H1 (cell line): Measurements from ENCODE around the gene TRAPPC2B. TPM values are rescaled to one million over a fixed set of nuclear protein-coding genes. Genes with fewer than 3 reads are reported as not detected.

ENCODE experiments used
- CTCF ChIA-PET: fragments of 300-600 bp; sonication (Branson Sonifier 250); formaldehyde crosslinking; loops from one replicate; lab custom pipeline; 2021; ENCODE audit not compliant: partially characterized antibody; lab: Charles Lee
- POLR2A ChIA-PET: fragments of 300-600 bp; sonication (Branson Sonifier 250); formaldehyde crosslinking; loops from one replicate; lab custom pipeline; 2021; ENCODE audit warnings: inconsistent platforms; ENCODE audit not compliant: partially characterized antibody; lab: Charles Lee
- DNase-seq, 2 experiments: peaks; one replicate each; pipeline versions ENCODE4 v3.0.0 to v3.0.0-alpha.2; 2010 to 2022; ENCODE audit warnings: low spot score in 2 of 2, low read depth in 1 of 2, mixed read lengths in 1 of 2
- FAIRE-seq: peaks from 2 replicates; lab custom pipeline; 2011; peaks lifted over from hg19 to GRCh38; lab: Jason Lieb, UNC
- H2AFZ ChIP-seq: 2 replicates; pipeline ENCODE4 v1.8.1; 2012; ENCODE audit warnings: low read length, inconsistent platforms
- H2AK5ac ChIP-seq: 2 replicates; pipeline ENCODE4 v1.6.1; 2013; ENCODE audit warnings: low read depth, low read length
- H2BK120ac ChIP-seq: replicated peaks from 2 replicates; pipeline ENCODE3; 2013; ENCODE audit warnings: low read depth, low read length, inconsistent platforms
- H2BK12ac ChIP-seq: 2 replicates; pipeline ENCODE4 v1.6.1; 2013; ENCODE audit warnings: low read depth, low read length
- H2BK15ac ChIP-seq: 2 replicates; pipeline ENCODE4 v1.6.1; 2013; ENCODE audit warnings: low read length
- H2BK20ac ChIP-seq: 2 replicates; pipeline ENCODE4 v1.6.1; 2013; ENCODE audit warnings: low read length
- H2BK5ac ChIP-seq: 2 replicates; pipeline ENCODE4 v1.6.1; 2013; ENCODE audit warnings: low read depth, low read length
- H3K14ac ChIP-seq: 2 replicates; pipeline ENCODE4 v1.6.1; 2013; ENCODE audit warnings: inconsistent platforms; ENCODE audit not compliant: insufficient read length
- H3K18ac ChIP-seq: 2 replicates; pipeline ENCODE4 v1.6.1; 2013; ENCODE audit warnings: low read length; ENCODE audit errors: extremely low read depth
- H3K23ac ChIP-seq: 2 replicates; pipeline ENCODE4 v1.6.1; 2013; ENCODE audit warnings: inconsistent platforms; ENCODE audit not compliant: insufficient read length
- H3K23me2 ChIP-seq: 2 replicates; pipeline ENCODE4 v1.6.1; 2013; ENCODE audit warnings: low read depth, low read length
- H3K27ac ChIP-seq: 2 replicates; pipeline ENCODE4 v1.6.1; 2011; ENCODE audit warnings: low read depth, low read length, inconsistent platforms
- H3K27me3 ChIP-seq, 4 experiments: replicated peaks in 1 of 4; 1 replicate in 1 of 4; 2 replicates in 3 of 4; pipeline versions ENCODE4 v1.6.1 to v1.8.1; 2011 to 2013; ENCODE audit warnings: low read length in 3 of 4, mild to moderate bottlenecking in 3 of 4, inconsistent platforms in 2 of 4, mixed read lengths in 2 of 4, moderate library complexity in 1 of 4; ENCODE audit not compliant: control insufficient read depth in 3 of 4, insufficient read depth in 3 of 4; ENCODE audit errors: extremely low read depth in 1 of 4
- H3K36me3 ChIP-seq, 4 experiments: 2 replicates each; pipeline versions ENCODE4 v1.6.1 to v1.8.1; 2011 to 2013; ENCODE audit warnings: mild to moderate bottlenecking in 4 of 4, low read length in 3 of 4, moderate library complexity in 2 of 4, control low read depth in 1 of 4, inconsistent platforms in 1 of 4; ENCODE audit not compliant: insufficient read depth in 4 of 4, control insufficient read depth in 2 of 4
- H3K4ac ChIP-seq: replicated peaks from 2 replicates; pipeline ENCODE3; 2013; ENCODE audit warnings: low read length, low read depth, mixed read lengths, inconsistent platforms; ENCODE audit not compliant: insufficient read length
- H3K4me1 ChIP-seq, 4 experiments: replicated peaks in 1 of 4; 1 replicate in 1 of 4; 2 replicates in 3 of 4; pipeline versions ENCODE4 v1.6.1 to v1.8.1; 2011 to 2013; ENCODE audit warnings: low read length in 3 of 4, inconsistent platforms in 2 of 4, mixed read lengths in 1 of 4; ENCODE audit not compliant: insufficient read depth in 4 of 4, control insufficient read depth in 3 of 4
- H3K4me2 ChIP-seq, 2 experiments: 2 replicates each; pipeline versions ENCODE4 v1.6.1 to v1.8.1; 2011 to 2013; ENCODE audit warnings: low read depth in 2 of 2, low read length in 2 of 2, control low read depth in 1 of 2, inconsistent platforms in 1 of 2, mild to moderate bottlenecking in 1 of 2; ENCODE audit not compliant: insufficient read depth in 1 of 2
- H3K4me3 ChIP-seq, 4 experiments: fragments of 200-600, 300-600 bp in 1 of 4; sonication (generic), shearing (Covaris generic), sonication (Bioruptor Twin) in 1 of 4; 2 replicates each; pipeline versions ENCODE4 v1.5.1 to v1.8.1; 2011 to 2016; ENCODE audit warnings: low read length in 4 of 4, low read depth in 3 of 4, control low read depth in 2 of 4, inconsistent platforms in 2 of 4, mild to moderate bottlenecking in 2 of 4, mixed read lengths in 1 of 4, moderate library complexity in 1 of 4; ENCODE audit not compliant: insufficient read depth in 2 of 4; ENCODE audit errors: extremely low read depth in 1 of 4
- H3K56ac ChIP-seq: replicated peaks from 2 replicates; pipeline ENCODE3; 2013; ENCODE audit warnings: low read depth, mild to moderate bottlenecking, mixed read lengths, low read length, inconsistent platforms; ENCODE audit not compliant: insufficient read length
- H3K79me1 ChIP-seq: 2 replicates; pipeline ENCODE4 v1.6.1; 2013; ENCODE audit warnings: low read depth, low read length, control low read depth
- H3K79me2 ChIP-seq, 2 experiments: 2 replicates each; pipeline versions ENCODE4 v1.6.1 to v1.8.1; 2012 to 2013; ENCODE audit warnings: low read length in 2 of 2, mild to moderate bottlenecking in 2 of 2, inconsistent platforms in 1 of 2; ENCODE audit not compliant: insufficient read depth in 2 of 2, control insufficient read depth in 1 of 2
- H3K9ac ChIP-seq, 4 experiments: replicated peaks in 1 of 4; 1 replicate in 1 of 4; 2 replicates in 3 of 4; pipeline versions ENCODE4 v1.6.1 to v1.8.1; 2011 to 2013; ENCODE audit warnings: low read depth in 3 of 4, low read length in 3 of 4, control low read depth in 2 of 4, mild to moderate bottlenecking in 2 of 4, moderate library complexity in 2 of 4, inconsistent platforms in 1 of 4; ENCODE audit errors: extremely low read depth in 1 of 4
- H3K9me3 ChIP-seq, 2 experiments: 2 replicates each; pipeline versions ENCODE4 v1.6.1 to v1.8.1; 2012 to 2013; ENCODE audit warnings: mild to moderate bottlenecking in 2 of 2, moderate library complexity in 2 of 2, control low read depth in 1 of 2, inconsistent platforms in 1 of 2, low read depth in 1 of 2, low read length in 1 of 2, mixed read lengths in 1 of 2; ENCODE audit not compliant: insufficient read depth in 2 of 2
- H4K20me1 ChIP-seq, 2 experiments: replicated peaks in 1 of 2; 2 replicates each; pipeline versions ENCODE3 to v1.8.1; 2011 to 2013; ENCODE audit warnings: inconsistent platforms in 2 of 2, low read length in 2 of 2, mild to moderate bottlenecking in 1 of 2; ENCODE audit not compliant: insufficient read depth in 2 of 2, control insufficient read depth in 1 of 2
- H4K5ac ChIP-seq: 2 replicates; pipeline ENCODE4 v1.6.1; 2013; ENCODE audit warnings: low read length, low read depth, mixed read lengths, inconsistent platforms; ENCODE audit not compliant: insufficient read length
- H4K8ac ChIP-seq: 2 replicates; pipeline ENCODE4 v1.8.0; 2013; ENCODE audit warnings: mild to moderate bottlenecking, moderate library complexity, low read length, inconsistent platforms; ENCODE audit not compliant: insufficient read depth; ENCODE audit errors: extremely low read depth
- H4K91ac ChIP-seq: replicated peaks from 2 replicates; pipeline ENCODE3; 2013; ENCODE audit warnings: low read length, mixed read lengths, inconsistent platforms; ENCODE audit not compliant: insufficient read length
- BCL11A ChIP-seq, 2 experiments: IDR thresholded peaks; one replicate each; pipeline ENCODE4 v1.6.1; 2011; ENCODE audit warnings: low read depth in 2 of 2, low read length in 2 of 2, mild to moderate bottlenecking in 2 of 2
- FOSL1 ChIP-seq: IDR thresholded peaks from 2 replicates; pipeline ENCODE4 v1.6.1; 2011; ENCODE audit warnings: mild to moderate bottlenecking, low read depth, low read length, moderate library complexity; ENCODE audit not compliant: insufficient read depth
- JUN ChIP-seq: IDR thresholded peaks from 2 replicates; pipeline ENCODE4 v1.6.1; 2011; ENCODE audit warnings: low read depth, mild to moderate bottlenecking, improper control_type of control experiment, low read length
- NRF1 ChIP-seq: IDR thresholded peaks from 2 replicates; pipeline ENCODE4 v1.6.1; 2011; ENCODE audit warnings: mild to moderate bottlenecking, low read depth, low read length, improper control_type of control experiment
- RAD21 ChIP-seq, 2 experiments: IDR thresholded peaks in 1 of 2; conservative IDR thresholded peaks in 1 of 2; 2 replicates each; pipeline ENCODE4 v1.6.1; 2011; ENCODE audit warnings: low read depth in 2 of 2, low read length in 2 of 2, improper control_type of control experiment in 1 of 2, inconsistent platforms in 1 of 2, mild to moderate bottlenecking in 1 of 2, moderate library complexity in 1 of 2
- RBBP5 ChIP-seq: IDR thresholded peaks from 2 replicates; pipeline ENCODE4 v1.7.1; 2012; ENCODE audit warnings: low read depth, mild to moderate bottlenecking, inconsistent platforms, low read length, moderate library complexity, borderline replicate concordance
- RXRA ChIP-seq: IDR thresholded peaks from 2 replicates; pipeline ENCODE4 v1.6.1; 2011; ENCODE audit warnings: low read depth, mild to moderate bottlenecking, low read length, moderate library complexity; ENCODE audit not compliant: insufficient read depth
- SUZ12 ChIP-seq: fragments of 200-600 bp; sonication (generic); IDR thresholded peaks from 2 replicates; pipeline ENCODE4 v1.6.1; 2012; ENCODE audit warnings: mild to moderate bottlenecking, inconsistent platforms, low read length, moderate library complexity, mixed read lengths
- TAF1 ChIP-seq: IDR thresholded peaks from 2 replicates; pipeline ENCODE4 v1.6.1; 2011; ENCODE audit warnings: mild to moderate bottlenecking, low read depth, low read length
- WGBS, 2 experiments: shearing (Covaris generic) in 1 of 2; methylation state at CpG; one replicate each; pipeline versions ENCODE4 v1.1.6 to v1.1.7; 2013 to 2015; ENCODE audit warnings: low lambda C conversion rate in 2 of 2, mixed read lengths in 2 of 2, inconsistent platforms in 1 of 2, low coverage in 1 of 2, missing lambda C conversion rate in 1 of 2; ENCODE audit not compliant: insufficient replicate concordance in 2 of 2, insufficient coverage in 1 of 2, insufficient read length in 1 of 2; ENCODE audit errors: extremely low coverage in 1 of 2, missing lambda C conversion rate in 1 of 2; 5-methylcytosine and 5-hydroxymethylcytosine counted together
- polyA plus RNA-seq, 7 experiments: library from polyadenylated mRNA; depleted of rRNA in 3 of 7; stranded (reverse) in 5 of 7; unstranded in 2 of 7; fragments of >200 nt in 5 of 7; fragments of 200-250 nt in 2 of 7; gene quantifications; 1 replicate in 5 of 7; 2 replicates in 1 of 7; 4 replicates in 1 of 7; pipeline versions ENCODE4 v1.2.1 to v1.2.3, GENCODE V29; 2011 to 2013; ENCODE audit warnings: missing spikeins in 2 of 7, mixed read lengths in 2 of 7
- total RNA-seq: library from RNA; stranded (reverse); fragmentation: NEBNext Ultra II Directional; extraction: Animal tissue kit (Norgen Biotek cat#: 25700); gene quantifications from 2 replicates; pipeline ENCODE4 v1.2.1, GENCODE V29; 2021
- TF ChIP-seq, protein P1 (sequence below): IDR thresholded peaks from 2 replicates; pipeline ENCODE4 v1.6.1; 2012; ENCODE audit warnings: inconsistent platforms

The TRAPPC2B gene
- total and polyA plus RNA-seq, 2 of the 8 experiments (the other 6 are each of a cell fraction or from before 2014, with no cell fraction given) = 8.7 to 28.3 TPM

DNA sequence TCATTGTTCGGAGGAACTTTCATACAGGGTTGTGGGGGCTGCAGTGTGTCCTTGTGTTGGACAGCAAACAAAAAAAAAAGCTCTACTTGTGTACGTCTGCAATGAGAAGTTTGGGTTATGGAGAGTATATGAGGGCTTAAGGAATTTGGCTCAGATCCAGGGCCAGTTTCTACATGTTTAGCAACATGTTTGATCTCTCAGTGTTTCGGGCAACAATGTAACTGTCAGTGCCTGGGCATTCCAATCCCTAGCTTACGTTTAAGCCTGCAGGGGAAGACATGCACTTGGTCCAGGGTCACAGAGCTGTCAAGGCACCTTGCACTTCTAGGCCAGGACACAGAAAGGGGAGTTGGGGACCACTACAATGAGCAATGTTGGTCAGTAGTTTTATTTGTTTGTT is 29.2 kb upstream of the TRAPPC2B start:
- no peak for FAIRE-seq
- no peak overlapping the region for H2BK120ac ChIP-seq

More for the DNA sequence above, 29.2 kb upstream of the TRAPPC2B start:
- no peak overlapping the region for H3K4ac ChIP-seq
- H4K91ac ChIP-seq = no peak overlapping the region
- no peak overlapping the region for H3K23ac ChIP-seq
- H3K27me3 ChIP-seq = no peaks in the 10 kb centered on the region
- no peak overlapping the region for H2BK20ac ChIP-seq
- no peaks in the 10 kb centered on the region for H3K23me2 ChIP-seq
- no peaks in the 10 kb centered on the region for H3K79me1 ChIP-seq
- H3K9ac ChIP-seq = no peak overlapping the region
- no peak overlapping the region for H2BK5ac ChIP-seq
- H3K9me3 ChIP-seq = no peaks in the 10 kb centered on the region
- no peak overlapping the region for H3K4me2 ChIP-seq
- H3K4me3 ChIP-seq = no peak overlapping the region
- ChIA-PET POLR2A (interaction anchor here (1.1 to 1.9 kb wide), 5 partner anchors 9 to 94 kb away, joined by 3 to 4 read pairs (median 3); partner anchors contain the start of genes ZNF304 and ZNF805), CTCF (interaction anchor here (1.4 kb wide), 1 partner anchor 230 kb away, joined by 6 read pairs; no protein-coding TSS in a partner anchor)
- no peak overlapping the region for H3K14ac ChIP-seq
- no peaks in the 10 kb centered on the region for H3K79me2 ChIP-seq
- H4K5ac ChIP-seq = no peak overlapping the region
- H4K8ac ChIP-seq = no peak overlapping the region
- no peak overlapping the region for H2AFZ ChIP-seq
- H2BK15ac ChIP-seq = no peak overlapping the region
- H4K20me1 ChIP-seq = peaks cover 0 to 3% of the 10 kb centered on the region in 2 experiments
- WGBS, 2 experiments = 88% methylated on average over 4 of the region's 4 CpGs; no CpG with 5 or more reads in 1 of the 2 experiments
- DNase-seq = no peak
- no peak overlapping the region for H3K56ac ChIP-seq
- H2AK5ac ChIP-seq = no peak overlapping the region
- TF ChIP-seq FOSL1 (no peak), TAF1 (no peak), NRF1 (no peak), JUN (no peak), RXRA (no peak), BCL11A (IDR thresholded peaks at IDR 0.05; ENCODE audit: low read depth in 2 of 2, low read length in 2 of 2) (no peak), SUZ12 (no peak), RAD21 (IDR thresholded peaks at IDR 0.05 in 1 of 2, conservative IDR thresholded peaks at IDR 0.05 in 1 of 2; ENCODE audit: low read depth in 2 of 2, low read length in 2 of 2) (no peak), RBBP5 (no peak)
- TF ChIP-seq, protein P1, sequence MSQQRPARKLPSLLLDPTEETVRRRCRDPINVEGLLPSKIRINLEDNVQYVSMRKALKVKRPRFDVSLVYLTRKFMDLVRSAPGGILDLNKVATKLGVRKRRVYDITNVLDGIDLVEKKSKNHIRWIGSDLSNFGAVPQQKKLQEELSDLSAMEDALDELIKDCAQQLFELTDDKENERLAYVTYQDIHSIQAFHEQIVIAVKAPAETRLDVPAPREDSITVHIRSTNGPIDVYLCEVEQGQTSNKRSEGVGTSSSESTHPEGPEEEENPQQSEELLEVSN = no peak
- peaks cover 0 to 10% (median under 1%) of the 10 kb centered on the region in 4 experiments; a peak in 3 of 8 replicates for H3K36me3 ChIP-seq
- no peak overlapping the region for H3K27ac ChIP-seq
- H3K18ac ChIP-seq = no peak overlapping the region
- H3K4me1 ChIP-seq = no peaks in the 10 kb centered on the region
- no peak overlapping the region for H2BK12ac ChIP-seq
